Activated CD4-positive, alpha-beta memory T cell treated with anti-CD3 and anti-CD28 coated beads, Interleukin-2, amount 10 ng/mL, durations not matched to agents 7 days and 5 days (primary cell): Measurements from ENCODE around the gene SLC5A12. TPM values are rescaled to one million over a fixed set of nuclear protein-coding genes. Genes with fewer than 3 reads are reported as not detected.

Experiments used
- CTCF ChIA-PET: fragments of 350-600 bp; sonication (Branson Sonifier 250); formaldehyde crosslinking; loops from one replicate; lab custom pipeline; 2021; ENCODE audit warnings: antibody characterized with exemption, inconsistent platforms; lab: Charles Lee
- POLR2A ChIA-PET: fragments of 350-600 bp; sonication (Branson Sonifier 250); formaldehyde crosslinking; loops from one replicate; lab custom pipeline; 2021; ENCODE audit warnings: antibody characterized with exemption; lab: Charles Lee
- DNase-seq: peaks from one replicate; pipeline ENCODE4 v3.0.0-alpha.2; 2020
- H3K27ac Mint-ChIP-seq: one replicate; pipeline ENCODE4 v1.8.0; 2021; ENCODE audit warnings: mild to moderate bottlenecking, mixed read lengths
- H3K27me3 Mint-ChIP-seq: one replicate; pipeline ENCODE4 v1.8.0; 2021; ENCODE audit warnings: mixed read lengths
- H3K36me3 Mint-ChIP-seq: one replicate; pipeline ENCODE4 v1.8.0; 2021; ENCODE audit warnings: low read depth, mixed read lengths
- H3K4me1 Mint-ChIP-seq: one replicate; pipeline ENCODE4 v1.8.0; 2021; ENCODE audit warnings: mixed read lengths
- H3K4me3 Mint-ChIP-seq: one replicate; pipeline ENCODE4 v1.8.0; 2021; ENCODE audit warnings: mild to moderate bottlenecking, mixed read lengths
- H3K9me3 Mint-ChIP-seq: one replicate; pipeline ENCODE4 v1.8.0; 2021; ENCODE audit warnings: mixed read lengths
- total RNA-seq, 2 experiments: library from RNA; stranded (reverse); gene quantifications; one replicate each; pipeline ENCODE4 v1.2.3, GENCODE V29; 2021

SLC5A12 gene, protein sequence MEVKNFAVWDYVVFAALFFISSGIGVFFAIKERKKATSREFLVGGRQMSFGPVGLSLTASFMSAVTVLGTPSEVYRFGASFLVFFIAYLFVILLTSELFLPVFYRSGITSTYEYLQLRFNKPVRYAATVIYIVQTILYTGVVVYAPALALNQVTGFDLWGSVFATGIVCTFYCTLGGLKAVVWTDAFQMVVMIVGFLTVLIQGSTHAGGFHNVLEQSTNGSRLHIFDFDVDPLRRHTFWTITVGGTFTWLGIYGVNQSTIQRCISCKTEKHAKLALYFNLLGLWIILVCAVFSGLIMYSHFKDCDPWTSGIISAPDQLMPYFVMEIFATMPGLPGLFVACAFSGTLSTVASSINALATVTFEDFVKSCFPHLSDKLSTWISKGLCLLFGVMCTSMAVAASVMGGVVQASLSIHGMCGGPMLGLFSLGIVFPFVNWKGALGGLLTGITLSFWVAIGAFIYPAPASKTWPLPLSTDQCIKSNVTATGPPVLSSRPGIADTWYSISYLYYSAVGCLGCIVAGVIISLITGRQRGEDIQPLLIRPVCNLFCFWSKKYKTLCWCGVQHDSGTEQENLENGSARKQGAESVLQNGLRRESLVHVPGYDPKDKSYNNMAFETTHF
- total RNA-seq: not detected

DNA sequence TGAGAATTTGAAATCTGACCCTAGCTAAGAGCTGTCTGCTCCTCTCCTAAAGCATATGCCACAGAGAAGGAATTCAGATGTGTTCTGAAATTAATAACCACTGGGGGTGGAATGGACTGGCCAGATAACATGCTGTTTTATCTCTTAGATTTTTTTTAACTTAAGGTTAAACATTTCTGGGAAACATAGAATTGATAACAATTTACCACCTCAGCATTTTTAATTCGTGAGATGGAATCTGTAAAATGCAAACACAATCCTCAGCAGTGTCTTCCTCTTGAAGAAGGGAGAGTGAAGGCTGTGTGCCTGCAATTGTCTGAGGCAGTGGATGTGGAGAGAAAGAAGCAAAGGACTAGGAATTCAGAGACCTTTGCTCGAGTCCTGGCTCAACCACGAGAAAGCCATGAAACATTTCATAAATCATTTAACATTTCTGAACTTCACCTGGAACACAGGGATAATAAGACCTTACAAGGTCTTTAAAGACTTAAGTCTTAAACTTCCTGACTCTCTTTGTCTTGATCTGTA lies at the start of gene SLC5A12:
Gene SLC5A12, minus strand, starts transcription at position 113 of the 528 bp plus-strand sequence. CDS start 346 bp downstream, outside the sequence.
- H3K9me3 Mint-ChIP-seq: peaks cover 6% of the 10 kb centered on the region
- H3K4me1 Mint-ChIP-seq: no peaks in the 10 kb centered on the region
- no peak within 1 kb of the TSS for H3K4me3 Mint-ChIP-seq
- DNase-seq: no peak
- H3K36me3 Mint-ChIP-seq: no peaks in the 10 kb centered on the region
- ChIA-PET CTCF (no interaction called here), POLR2A (no interaction called here)
- H3K27ac Mint-ChIP-seq: no peak within 1 kb of the TSS
- H3K27me3 Mint-ChIP-seq: no peaks in the 10 kb centered on the region

DNA sequence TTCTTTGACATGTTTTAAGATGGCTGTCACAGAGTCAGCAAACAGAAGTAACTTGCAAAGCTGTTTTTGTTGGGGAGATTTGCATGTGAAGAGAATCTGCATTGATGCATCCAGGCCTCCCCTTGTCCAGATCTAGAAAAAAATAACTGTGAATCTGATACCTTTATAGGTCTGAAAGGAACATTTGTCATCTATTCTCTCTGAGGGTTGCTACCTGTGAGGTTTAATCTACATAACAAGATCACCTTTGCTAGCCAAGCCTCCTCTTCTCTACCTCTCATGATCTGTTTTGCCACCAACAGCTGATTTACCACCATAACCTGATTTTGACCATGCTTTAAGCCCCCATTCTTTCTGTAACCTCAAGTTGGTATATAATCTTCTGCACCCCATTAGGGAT lies 47.2 kb upstream of the SLC5A12 start:
- H3K36me3 Mint-ChIP-seq: no peaks in the 10 kb centered on the region
- CTCF ChIA-PET: no interaction called here
- POLR2A ChIA-PET: no interaction called here
- no peaks in the 10 kb centered on the region for H3K4me1 Mint-ChIP-seq
- no peak overlapping the region for H3K27ac Mint-ChIP-seq
- H3K9me3 Mint-ChIP-seq: peaks cover 7% of the 10 kb centered on the region
- H3K27me3 Mint-ChIP-seq: no peaks in the 10 kb centered on the region
- no peak for DNase-seq
- no peak overlapping the region for H3K4me3 Mint-ChIP-seq

DNA sequence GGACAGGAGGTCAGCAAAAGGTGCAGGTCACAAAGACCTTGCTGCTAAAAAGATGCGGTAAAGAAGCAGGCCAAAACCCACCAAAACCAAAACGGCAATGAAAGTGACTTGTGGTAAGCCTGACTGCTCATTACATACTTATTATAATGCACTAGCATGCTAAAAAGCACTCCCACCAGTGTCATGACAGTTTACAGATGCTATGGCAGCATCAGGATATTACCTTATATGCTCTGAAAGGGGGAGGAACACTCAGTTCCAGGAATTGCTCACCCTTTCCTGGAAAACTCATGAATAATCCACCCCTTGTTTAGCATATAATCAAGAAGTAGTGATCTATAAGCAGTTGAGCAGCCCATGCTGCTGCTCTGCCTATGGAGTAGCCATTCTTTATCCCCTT lies 45.2 kb upstream of the SLC5A12 start:
- DNase-seq: no peak
- Mint-ChIP-seq H3K27me3 (no peaks in the 10 kb centered on the region), H3K4me3 (no peak overlapping the region), H3K4me1 (no peaks in the 10 kb centered on the region), H3K36me3 (no peaks in the 10 kb centered on the region), H3K9me3 (peaks cover 5% of the 10 kb centered on the region), H3K27ac (no peak overlapping the region)
- ChIA-PET CTCF (no interaction called here), POLR2A (no interaction called here)

DNA sequence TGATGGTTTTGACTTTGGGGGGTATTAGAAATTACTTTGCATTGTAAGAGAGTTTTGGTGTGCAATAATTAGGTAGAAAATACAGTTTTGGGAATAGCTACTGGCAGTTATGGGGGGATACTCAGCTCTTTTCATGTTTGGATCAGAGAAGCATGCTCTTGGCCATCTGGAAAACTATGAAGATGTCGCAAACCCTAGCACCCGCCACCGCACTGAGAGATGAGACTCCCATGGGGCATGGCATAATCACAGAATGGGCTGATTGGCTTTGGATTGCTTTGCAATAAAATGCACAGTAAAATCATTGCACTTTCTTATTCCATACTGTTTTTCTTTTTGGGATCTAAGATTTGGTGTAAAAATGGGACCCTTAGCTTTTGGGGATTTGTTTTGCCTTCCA lies 43.5 kb upstream of the SLC5A12 start:
- no peak overlapping the region for H3K27ac Mint-ChIP-seq
- H3K27me3 Mint-ChIP-seq: no peaks in the 10 kb centered on the region
- CTCF ChIA-PET: no interaction called here
- no peak overlapping the region for H3K4me3 Mint-ChIP-seq
- no peak for DNase-seq
- H3K36me3 Mint-ChIP-seq: no peaks in the 10 kb centered on the region
- H3K4me1 Mint-ChIP-seq: no peaks in the 10 kb centered on the region
- POLR2A ChIA-PET: no interaction called here
- peaks cover 5% of the 10 kb centered on the region for H3K9me3 Mint-ChIP-seq

DNA sequence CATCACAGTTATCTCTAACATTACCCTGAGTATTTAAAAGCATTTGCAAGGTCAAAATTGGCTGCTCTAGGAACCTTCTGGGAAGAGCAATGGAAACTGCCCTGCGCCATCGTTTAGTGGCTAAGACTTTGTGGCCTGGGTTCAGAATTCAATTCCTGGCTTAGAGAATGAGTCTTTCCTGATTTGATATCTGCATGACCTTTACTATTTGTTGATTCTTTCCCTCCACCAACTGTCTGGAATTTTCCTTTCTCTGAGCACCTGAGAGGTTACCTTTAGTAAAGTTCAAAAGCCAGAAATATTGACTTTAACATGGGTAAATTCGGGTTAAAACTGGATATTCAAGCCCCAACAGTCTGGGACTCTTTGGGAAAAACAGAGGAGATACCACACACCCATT lies 43.0 kb upstream of the SLC5A12 start:
- ChIA-PET POLR2A (no interaction called here), CTCF (no interaction called here)
- DNase-seq: no peak
- no peaks in the 10 kb centered on the region for H3K36me3 Mint-ChIP-seq
- peaks cover 5% of the 10 kb centered on the region for H3K9me3 Mint-ChIP-seq
- H3K27me3 Mint-ChIP-seq: no peaks in the 10 kb centered on the region
- no peaks in the 10 kb centered on the region for H3K4me1 Mint-ChIP-seq
- no peak overlapping the region for H3K4me3 Mint-ChIP-seq
- no peak overlapping the region for H3K27ac Mint-ChIP-seq

DNA sequence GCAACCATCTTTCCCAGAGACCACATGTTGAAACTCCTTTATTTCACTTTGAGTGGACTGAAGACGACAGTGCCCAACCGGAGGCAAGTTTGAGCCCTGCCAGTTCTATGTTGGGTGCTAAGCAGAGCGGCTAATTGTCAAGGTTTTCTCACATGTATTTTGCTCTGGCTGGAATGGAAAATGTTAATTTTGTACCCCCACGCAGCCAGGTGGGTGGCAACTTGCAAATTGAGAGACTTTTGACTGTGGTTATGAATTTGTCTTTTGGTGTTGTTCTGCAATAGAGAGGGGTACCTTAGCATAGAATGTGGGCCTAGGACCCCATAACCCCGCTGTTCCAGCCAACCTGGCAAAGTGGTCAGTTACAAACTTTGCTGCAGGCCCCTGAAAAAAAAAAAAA lies 42.5 kb upstream of the SLC5A12 start:
- Mint-ChIP-seq H3K9me3 (peaks cover 5% of the 10 kb centered on the region), H3K4me1 (no peaks in the 10 kb centered on the region), H3K36me3 (no peaks in the 10 kb centered on the region), H3K27ac (no peak overlapping the region), H3K4me3 (no peak overlapping the region), H3K27me3 (no peaks in the 10 kb centered on the region)
- no peak for DNase-seq
- POLR2A ChIA-PET: no interaction called here
- CTCF ChIA-PET: no interaction called here

DNA sequence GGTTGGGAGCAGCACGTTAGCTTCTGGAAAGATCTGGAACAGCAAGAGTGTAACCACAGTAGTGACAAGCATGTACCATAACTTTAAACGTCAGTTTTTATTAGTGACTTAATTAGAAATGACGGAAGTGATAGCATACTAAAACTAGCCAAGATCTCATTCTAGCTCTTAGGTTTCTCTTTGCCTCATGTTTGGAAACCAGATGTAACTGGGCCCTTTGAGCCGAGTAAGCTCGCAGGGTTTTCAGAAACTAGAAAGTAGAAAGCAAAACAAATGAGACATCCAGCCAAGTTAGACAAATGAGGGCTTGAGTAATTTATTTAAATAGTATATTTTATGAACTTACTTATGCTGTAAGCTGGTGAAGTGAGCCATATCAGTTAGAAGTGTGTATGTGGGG lies 40.2 kb upstream of the SLC5A12 start:
- Mint-ChIP-seq H3K27me3 (no peaks in the 10 kb centered on the region), H3K4me1 (no peaks in the 10 kb centered on the region), H3K9me3 (peaks cover 5% of the 10 kb centered on the region), H3K4me3 (no peak overlapping the region), H3K27ac (no peak overlapping the region), H3K36me3 (no peaks in the 10 kb centered on the region)
- ChIA-PET POLR2A (no interaction called here), CTCF (no interaction called here)
- no peak for DNase-seq

DNA sequence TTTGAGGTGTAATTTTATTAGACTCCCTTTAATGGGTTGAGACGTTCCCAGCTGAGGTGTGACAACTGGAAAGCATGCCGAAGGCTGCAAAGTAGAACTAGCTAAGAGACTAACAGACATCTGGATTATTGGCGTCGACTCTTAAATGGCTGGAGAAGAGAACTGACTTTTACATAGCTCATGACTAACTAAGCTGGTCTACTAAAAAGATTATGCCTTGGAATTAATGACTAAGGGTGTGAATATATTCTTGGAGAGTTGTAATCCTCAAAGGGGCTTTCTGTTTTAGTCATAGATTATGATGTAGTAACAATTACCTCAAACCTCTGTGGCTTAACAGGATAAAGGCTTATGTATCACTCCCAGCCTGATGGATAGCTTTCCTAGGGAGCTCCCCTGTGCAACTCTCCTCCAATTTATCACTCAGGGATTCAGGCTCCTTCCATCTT lies 39.5 kb upstream of the SLC5A12 start:
- Mint-ChIP-seq H3K36me3 (no peaks in the 10 kb centered on the region), H3K4me3 (no peak overlapping the region), H3K27ac (no peak overlapping the region), H3K4me1 (no peaks in the 10 kb centered on the region), H3K9me3 (peaks cover 5% of the 10 kb centered on the region), H3K27me3 (no peaks in the 10 kb centered on the region)
- CTCF ChIA-PET: no interaction called here
- DNase-seq: no peak
- POLR2A ChIA-PET: no interaction called here

DNA sequence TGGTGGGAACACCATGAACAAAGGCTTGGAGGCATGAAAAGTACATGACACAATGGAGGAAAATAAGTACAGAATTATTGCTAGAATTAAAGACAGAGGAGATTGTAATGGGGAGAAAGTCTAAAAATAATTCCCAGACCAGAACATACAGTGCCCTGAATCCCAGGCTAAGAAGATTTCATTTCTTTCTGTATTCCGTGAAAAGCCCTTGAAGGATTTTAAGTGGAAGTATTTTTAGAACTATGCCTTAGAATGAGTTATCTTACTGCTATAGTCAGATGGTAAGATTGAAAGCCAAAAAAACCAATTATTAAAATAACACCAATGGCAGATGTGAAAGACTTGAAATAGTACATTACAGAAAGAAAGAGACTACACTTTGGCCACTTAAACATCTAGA lies 36.1 kb upstream of the SLC5A12 start:
- no peaks in the 10 kb centered on the region for H3K4me1 Mint-ChIP-seq
- H3K27ac Mint-ChIP-seq: no peak overlapping the region
- DNase-seq: no peak
- no peaks in the 10 kb centered on the region for H3K9me3 Mint-ChIP-seq
- CTCF ChIA-PET: no interaction called here
- POLR2A ChIA-PET: no interaction called here
- no peaks in the 10 kb centered on the region for H3K27me3 Mint-ChIP-seq
- no peak overlapping the region for H3K4me3 Mint-ChIP-seq
- H3K36me3 Mint-ChIP-seq: no peaks in the 10 kb centered on the region

DNA sequence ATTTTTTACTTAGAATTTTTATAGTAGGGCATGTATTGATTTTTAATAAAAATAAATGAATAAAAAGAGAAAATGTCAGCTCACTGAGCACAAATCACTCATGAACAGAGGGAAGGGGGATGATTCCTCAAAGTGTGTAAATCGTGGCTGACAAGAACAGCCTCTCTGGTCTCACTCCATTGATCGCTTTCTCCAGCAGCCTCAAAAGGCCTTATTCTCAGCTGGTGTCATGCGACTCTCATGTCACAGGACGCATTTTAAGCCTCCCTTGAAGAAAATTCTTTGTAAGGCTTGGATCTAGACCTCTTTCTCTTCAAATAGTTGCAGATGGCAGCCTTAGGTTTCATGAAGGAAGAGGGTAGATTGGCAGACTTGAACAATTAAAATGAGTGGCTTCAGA lies 33.9 kb upstream of the SLC5A12 start:
- no peak overlapping the region for H3K27ac Mint-ChIP-seq
- no peaks in the 10 kb centered on the region for H3K27me3 Mint-ChIP-seq
- H3K4me1 Mint-ChIP-seq: no peaks in the 10 kb centered on the region
- H3K4me3 Mint-ChIP-seq: no peak overlapping the region
- no peaks in the 10 kb centered on the region for H3K9me3 Mint-ChIP-seq
- DNase-seq: no peak
- ChIA-PET CTCF (interaction anchor here (0.9 kb wide), 1 partner anchor 730 kb away, joined by 3 read pairs; no protein-coding TSS in a partner anchor), POLR2A (no interaction called here)
- H3K36me3 Mint-ChIP-seq: no peaks in the 10 kb centered on the region

DNA sequence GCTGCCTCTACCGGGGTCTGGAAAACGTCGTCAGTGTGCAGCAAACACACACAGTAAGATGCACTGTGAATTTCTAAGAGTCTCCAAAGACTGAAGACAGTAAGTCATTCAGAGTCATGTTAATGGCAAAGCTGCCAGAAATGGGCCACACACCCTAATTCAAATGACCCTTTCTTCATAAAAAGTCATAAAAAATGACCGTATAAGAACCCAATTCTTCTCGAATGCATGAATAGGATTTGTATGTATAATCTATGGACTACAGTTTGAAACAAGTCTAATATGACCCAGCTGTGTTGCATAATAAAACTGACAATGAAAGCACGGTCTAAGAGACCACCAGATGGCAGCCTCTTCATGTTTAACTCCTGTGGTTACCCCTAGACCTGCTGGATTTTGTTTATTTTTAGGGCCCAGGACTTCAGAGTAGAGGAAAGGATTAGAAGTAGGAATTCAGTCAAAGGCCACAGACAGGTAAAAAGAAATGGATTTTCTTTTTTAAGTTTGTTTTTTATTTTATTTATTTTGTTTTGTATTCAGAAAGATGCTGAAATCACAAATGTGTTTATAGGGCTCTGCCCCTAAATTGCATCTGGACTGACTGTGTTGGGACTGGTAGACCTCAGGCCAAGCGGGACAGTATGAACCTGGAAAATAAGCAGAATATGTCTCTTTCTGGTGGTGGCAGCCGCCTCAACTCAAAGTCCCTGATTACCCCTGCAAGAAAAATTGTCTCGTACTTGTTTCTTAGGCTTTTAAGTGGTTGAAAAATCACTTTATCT lies 32.1 kb upstream of the SLC5A12 start:
- Mint-ChIP-seq H3K9me3 (no peaks in the 10 kb centered on the region), H3K27ac (no peak overlapping the region), H3K27me3 (no peaks in the 10 kb centered on the region), H3K4me3 (no peak overlapping the region), H3K4me1 (no peaks in the 10 kb centered on the region), H3K36me3 (no peaks in the 10 kb centered on the region)
- no peak for DNase-seq
- ChIA-PET CTCF (no interaction called here), POLR2A (no interaction called here)

DNA sequence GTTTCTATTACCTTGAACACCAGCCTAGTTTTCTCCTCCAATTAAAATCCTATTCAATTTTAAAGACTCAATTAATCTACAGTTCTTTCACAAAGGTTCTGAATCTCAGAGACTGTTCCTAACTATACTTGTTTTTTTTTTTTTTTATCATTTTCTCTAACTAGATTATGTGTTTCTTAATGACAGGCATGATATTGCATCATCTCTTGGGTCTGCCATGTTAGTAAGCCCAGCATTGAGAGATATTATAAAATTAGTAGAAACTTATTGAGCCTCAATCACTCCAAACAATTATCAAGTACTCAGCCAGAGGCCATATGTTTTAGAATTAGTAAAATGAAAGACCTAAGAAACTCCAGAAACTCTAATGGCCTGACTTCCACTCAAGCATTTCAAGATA lies 28.1 kb upstream of the SLC5A12 start:
- Mint-ChIP-seq H3K9me3 (no peaks in the 10 kb centered on the region), H3K27ac (no peak overlapping the region), H3K4me3 (no peak overlapping the region), H3K27me3 (no peaks in the 10 kb centered on the region), H3K36me3 (no peaks in the 10 kb centered on the region), H3K4me1 (no peaks in the 10 kb centered on the region)
- no peak for DNase-seq
- ChIA-PET CTCF (no interaction called here), POLR2A (no interaction called here)

DNA sequence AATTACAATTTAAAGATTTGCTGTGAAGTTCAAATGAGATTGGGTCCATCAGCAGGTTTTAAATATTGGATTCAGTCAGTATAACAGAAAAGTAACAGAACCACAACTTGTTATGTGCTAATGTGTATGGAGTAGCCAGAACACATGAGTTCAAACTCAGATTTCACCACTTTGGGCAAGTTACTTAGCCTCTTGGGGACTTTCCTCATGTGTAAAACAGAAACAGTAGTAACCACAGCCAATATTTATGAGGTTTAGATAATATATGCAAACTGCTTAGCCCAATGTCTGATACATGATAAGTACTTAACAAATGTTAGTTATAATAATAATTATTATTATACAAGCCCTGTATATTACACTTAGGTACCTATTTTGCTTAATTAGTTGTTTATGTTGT lies 21.8 kb upstream of the SLC5A12 start:
- H3K9me3 Mint-ChIP-seq: no peaks in the 10 kb centered on the region
- H3K36me3 Mint-ChIP-seq: no peaks in the 10 kb centered on the region
- DNase-seq: no peak
- no peaks in the 10 kb centered on the region for H3K4me1 Mint-ChIP-seq
- no peaks in the 10 kb centered on the region for H3K27me3 Mint-ChIP-seq
- H3K4me3 Mint-ChIP-seq: no peak overlapping the region
- H3K27ac Mint-ChIP-seq: no peak overlapping the region
- ChIA-PET POLR2A (no interaction called here), CTCF (no interaction called here)
